Ecto neural progenitor cell (in vitro differentiated cells): ENCODE data around the gene FXYD6.

ENCODE experiments used
- DNase-seq: peaks from one replicate; pipeline ENCODE4 v3.0.0-alpha.2; 2018; ENCODE audit warnings: low spot score

FXYD6 gene

DNA sequence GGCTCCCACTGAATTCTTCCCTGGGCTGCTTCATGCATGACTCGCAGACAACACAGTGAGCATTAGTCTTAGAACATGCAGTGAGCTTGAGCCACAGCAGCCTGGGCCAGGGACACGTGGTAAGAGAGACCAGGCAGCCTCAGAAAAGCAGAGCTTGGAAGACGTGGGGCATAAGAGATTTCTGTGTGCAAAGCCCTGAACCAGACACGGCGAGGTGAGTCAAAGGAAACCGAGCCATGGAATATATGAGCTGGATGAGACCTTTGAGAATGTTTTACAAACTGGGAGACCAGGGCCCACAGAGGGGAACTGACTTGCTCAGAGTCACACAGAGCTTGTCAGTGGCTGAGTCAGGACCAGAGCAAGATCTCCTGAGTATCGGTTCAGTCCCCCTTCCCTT lies 8.5 kb upstream of the FXYD6 start:
- DNase-seq: no peak

GRCh38 chr11:117883063-117883462 lies 6.6 kb upstream of the FXYD6 start:
- no peak for DNase-seq

DNA sequence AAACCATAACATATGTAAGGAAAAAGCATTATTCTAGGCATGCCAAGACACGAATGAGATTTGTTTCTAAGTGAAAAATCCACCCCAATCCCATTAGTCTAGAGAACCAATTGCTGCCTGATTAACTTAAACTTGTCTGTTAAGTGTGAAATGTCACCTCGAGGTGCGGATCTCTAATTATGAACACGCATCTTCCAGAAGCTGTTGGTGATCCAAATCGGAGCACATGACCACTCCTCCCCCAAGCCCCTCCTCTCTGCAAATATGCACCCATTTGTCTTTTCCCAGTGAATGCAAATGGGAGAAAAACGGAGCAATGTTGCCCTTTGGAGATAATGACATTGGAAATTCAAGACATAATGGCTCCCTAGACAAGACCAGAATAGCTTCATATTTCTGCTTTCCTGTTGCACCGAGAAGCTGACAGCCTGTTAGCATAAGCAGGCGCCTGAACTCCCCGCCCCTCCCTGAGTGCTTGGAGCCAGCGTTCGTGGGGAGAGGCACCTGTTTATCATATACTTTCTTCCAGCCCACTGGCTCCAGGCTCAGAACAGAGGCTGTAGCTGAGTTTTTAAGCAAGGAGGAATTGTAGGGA lies 6.0 kb upstream of the FXYD6 start:
- DNase-seq: no peak

- DNase-seq: no peak
Observed at GRCh38 chr11:117881217-117881616, 4.8 kb upstream of the FXYD6 start.

DNA sequence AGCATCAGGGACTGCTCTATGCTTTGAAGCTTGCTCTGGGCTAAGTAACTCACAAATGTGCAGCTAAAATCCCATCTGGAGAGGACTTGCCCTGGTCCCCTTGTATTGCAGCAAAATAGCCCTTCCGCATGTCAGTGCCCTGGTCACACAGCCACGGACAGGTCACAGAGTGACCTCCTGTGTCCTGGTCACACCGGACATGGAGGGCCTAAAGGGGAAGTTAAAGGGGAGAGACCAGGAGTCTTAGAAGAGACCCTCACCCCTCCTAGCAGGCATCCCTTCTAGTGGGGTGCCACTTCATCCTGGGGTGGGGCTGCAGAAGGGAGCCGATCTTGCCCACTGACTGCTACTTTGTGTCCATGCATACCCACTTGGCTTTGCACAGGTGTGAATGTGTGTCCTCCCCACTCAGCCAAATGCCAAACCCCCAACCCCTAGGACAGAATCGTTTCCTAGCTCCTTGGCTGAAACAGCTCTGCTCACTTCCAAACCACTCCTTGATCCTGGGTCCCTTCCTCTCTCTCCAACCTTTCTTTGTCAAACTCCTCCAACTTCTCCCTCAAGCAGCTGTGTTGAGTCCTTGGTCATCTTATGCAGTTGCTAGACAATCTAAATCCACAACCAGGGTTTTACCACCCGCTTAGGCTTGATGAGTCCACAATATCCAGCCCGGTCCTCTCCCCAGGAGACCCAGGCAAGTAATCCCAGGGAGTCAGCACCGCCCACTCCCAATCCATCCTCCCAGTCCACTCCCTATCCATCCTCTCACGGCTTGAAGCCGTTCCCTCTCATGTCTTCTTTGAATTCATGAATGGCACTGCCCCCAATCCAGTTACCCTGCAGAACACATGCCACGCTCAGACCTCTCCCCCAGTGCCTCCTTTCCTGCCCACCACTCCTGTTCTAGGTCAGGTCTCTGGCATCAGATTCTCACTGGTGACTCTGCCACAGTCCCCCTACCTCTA lies 3.3 kb upstream of the FXYD6 start:
- no peak for DNase-seq

DNA sequence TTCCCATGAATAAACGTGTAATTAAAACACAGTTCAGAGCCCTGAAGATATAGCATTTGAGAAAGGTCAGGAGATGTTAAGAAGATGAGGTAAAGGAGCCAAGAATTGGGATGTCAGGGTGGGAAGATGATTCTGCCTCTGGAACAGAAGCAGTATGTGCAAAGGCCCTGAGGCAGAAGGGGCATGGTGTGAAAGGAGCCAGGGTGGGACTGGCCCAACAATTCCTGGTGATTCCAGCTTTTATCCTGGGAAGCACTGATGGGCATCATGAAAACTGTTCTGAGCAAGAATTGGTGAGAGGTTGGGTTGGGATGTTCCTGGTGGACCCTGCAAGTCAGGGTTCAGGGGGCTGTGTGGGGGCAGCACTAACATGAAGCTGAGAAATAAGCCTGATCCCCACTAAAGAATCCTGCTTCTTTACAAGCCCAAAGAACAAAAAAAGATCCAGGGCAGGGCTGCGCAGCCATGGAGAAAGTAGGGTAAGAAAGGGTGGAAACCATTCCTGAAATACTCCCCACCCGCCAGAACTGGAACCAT lies 2.5 kb upstream of the FXYD6 start:
- no peak for DNase-seq

DNA sequence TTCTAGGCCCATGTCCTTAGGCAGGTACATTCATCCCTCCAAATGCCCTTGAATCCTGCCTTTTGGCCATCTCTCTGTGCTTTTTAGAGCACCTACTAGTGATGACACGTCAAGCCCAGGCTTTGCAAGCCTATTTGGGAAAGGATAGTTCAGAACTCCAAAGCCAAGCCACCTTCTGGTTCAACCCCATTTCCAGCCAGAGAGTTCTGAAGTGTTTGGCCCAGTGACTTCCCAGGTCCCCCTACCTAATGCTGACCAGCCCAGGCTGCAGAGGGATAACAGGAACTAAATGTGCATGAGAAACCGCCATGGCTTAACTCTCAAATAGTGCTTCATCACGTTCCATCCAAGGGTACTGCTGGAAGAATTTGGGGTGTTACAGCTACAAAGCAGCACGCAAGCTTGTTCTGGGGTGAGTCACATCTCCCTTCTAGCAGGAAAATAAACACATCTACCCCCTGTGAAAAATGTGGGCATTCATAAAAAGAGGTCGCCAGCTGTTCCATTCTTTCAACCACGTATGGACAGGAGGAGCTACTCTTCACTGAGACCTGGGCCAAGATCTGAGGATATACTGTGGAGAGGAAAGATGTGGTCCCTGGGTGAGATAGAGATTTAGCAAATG lies 2.0 kb upstream of the FXYD6 start:
- DNase-seq: no peak

DNA sequence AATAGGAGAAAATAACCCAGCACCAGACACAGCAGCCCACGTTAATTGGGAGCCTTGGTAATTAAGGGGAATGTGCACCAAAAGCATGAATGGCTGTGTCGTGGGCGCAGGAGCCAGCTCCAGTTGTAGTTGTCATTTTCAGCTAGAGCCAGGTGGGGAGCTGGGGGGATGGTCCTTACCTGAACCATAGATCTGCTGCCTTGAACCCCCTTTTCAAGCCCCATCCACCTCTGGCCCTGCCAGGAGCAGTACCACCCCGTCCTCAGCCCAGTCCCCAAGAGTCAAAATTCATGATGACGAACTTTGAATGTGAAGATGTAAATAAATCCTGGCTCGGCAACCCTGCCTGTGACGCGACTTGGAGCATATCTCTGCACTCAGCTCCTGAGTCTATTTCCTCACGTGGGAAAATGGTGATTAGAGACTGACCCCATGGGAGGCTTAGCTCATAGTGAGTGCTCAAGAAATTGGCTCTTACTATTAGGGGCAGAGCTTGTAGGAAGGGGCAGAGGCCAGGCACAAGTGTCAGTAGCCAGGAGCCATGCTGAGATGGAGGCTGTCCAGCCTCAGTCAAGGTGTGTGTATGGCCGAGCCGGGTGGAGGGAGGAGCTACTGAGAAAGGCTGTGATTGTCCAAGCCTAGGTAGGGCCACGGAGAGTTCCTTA lies 794 bp upstream of the FXYD6 start:
- DNase-seq: no peak

- DNase-seq: no peak
Observed at GRCh38 chr11:117876059-117876340, 458 bp downstream of the FXYD6 start.

DNA sequence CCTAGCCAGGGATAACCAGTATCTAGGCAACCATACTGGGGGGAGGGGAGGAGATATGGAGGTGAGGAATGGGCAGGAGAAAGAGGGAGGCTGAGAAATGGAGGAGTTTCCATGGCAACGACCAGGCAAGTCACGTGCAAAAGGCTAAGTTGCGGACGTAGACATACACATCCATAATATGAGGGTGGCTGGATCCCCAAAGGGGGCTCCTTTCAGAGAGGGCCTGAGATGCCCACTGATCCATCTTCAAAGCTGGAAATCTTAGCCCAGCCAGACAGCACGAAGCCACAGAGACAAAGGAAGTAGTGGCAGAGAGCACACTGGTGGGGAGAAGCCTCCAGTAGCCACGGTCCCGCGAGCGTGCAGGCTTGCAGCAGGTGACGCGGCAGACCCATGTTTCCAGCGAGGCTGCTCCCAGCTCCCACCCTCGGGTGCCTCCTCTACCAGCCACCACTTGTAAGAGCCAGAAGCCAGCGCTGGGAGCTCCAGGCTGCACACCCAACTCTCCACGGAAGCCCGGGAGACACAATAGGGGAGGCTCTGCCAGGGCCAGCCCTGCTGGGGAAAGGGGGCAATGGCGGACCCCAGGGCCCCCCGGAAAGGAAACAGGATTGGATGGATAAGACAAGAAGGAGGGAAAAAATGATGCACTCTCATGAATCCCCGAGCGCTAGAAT lies 938 bp downstream of the FXYD6 start:
- no peak for DNase-seq

DNA sequence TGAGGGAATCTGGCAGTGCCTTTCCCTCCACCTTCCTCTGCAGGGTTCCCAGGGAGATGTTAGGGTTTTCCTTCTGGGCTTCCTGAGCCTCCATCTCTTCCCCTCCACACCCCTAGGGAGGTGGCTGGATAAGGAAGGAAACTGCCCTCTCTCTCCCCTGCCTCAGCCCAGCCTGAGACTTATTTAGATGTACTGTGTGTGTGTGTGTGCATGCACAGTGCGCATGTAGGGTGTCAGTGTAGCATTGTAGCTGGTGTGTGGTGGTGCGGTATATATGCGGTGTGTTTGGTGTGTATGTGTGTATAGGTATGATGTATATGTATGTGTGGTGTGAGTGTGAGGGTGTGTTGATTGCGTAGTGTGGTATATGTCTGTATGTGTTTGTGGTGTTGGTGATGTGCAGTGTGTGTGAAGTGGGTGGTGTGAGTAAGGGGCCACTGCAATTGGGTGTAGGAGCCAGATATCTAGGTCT lies 1.5 kb downstream of the FXYD6 start:
- DNase-seq: no peak

DNA sequence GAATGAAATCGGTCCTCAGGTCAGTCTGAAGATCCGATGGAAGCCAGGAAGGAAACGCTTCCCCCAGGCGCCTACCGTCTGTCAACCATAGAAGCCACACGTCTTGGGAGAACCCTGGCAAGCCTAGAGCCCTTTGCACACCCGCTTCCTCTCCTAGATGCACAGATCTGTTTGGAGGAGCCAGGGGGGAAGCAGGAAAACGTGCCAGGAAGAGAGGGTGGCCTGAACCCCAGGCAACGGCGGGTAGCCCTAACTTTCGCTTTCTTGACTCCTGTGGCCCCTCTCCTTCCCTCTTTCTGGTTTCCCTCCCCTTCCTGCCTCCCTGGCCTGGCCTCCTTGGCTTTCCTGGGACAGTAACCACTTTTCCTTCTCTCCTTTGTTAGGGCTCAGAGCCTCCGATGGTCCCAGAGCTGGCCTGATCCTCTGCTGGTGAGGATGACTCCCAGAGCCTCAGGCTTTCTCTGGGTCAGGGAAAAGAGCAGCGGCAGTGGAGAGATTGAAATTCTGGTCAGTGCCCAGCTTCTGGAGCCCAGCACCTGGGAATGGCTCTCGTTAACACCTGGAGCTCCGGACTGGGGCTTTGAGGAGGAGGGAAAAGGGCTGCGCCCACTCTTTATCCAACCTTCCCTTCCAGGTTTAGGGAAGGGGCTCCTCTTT lies 2.1 kb downstream of the FXYD6 start:
- no peak for DNase-seq

DNA sequence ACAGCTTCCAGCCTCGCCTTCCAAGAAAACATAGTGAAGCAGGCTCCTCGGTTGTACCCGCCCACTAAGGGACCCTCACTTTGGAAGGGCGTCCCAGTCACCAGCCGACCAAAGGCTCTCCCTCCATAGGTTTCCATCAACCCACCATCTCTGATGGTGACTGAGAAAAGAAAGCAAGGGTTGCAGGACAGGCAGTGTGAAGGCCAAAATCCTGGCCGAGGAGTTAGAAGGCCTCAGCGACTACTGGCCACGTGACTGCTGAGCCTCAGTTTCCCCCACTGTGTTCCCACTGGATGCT lies 2.7 kb downstream of the FXYD6 start:
- DNase-seq: no peak

DNA sequence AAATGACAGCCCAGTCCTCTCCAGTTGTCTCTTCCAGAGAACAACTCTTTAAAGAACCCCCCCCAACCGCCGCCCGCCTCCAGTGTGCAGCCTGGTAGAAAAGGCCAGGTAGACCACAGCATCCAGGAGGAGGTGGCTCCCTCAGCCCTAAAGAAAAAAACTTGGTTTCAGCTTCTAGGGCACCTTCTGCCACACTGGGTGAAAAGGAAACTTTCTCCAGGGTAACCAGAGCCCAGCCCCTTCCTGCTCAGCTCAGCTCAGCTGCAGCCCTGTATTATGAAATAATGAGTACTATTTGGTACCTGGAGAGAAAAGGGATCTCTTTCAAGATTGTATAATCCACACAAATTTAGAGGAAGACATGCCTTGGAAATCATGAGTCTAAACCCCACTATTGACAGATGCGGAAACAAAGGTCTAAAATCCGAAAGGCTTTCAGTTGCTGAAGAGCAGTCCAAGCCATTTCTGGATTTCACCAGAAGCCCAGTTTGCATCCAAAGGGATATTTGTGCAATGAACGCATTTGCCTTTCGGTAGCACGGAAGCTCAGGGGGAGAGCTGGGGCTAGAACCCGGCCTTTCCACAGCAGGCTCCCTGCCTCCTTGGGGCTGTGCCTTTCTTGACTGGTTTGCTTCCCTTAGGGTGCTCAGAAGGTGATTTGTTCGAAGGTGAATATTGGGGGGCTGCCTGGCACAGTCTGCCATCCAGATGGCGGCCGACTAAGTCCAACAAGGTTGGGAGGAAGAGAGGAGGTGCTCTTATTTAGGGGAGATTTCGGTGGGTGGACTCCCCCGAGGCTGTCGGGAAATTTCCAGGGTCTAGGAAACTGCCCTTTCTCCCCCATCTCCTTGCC lies 3.3 kb downstream of the FXYD6 start:
- no peak for DNase-seq

GRCh38 chr11:117872420-117872961 lies 4.0 kb downstream of the FXYD6 start:
- no peak for DNase-seq

DNA sequence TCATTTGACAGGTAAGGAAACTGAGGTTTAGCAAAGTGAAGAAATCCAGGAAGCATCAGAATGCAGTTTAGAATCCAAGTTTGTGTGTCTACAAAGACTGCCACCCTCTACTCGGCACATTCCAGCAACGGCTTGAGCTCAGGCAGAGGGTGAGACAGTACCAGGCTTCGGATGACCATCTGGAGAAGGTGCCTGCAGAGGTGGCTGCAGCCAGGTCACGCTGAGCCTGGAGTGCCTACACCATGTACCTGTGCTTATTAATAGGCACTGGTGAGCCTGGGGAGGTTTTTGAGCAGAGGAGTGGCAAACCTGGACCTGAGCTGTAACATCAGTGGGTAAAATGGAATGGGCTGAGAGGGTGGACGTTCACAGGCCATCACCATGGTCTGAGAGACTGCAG lies 4.7 kb downstream of the FXYD6 start:
- no peak for DNase-seq

DNA sequence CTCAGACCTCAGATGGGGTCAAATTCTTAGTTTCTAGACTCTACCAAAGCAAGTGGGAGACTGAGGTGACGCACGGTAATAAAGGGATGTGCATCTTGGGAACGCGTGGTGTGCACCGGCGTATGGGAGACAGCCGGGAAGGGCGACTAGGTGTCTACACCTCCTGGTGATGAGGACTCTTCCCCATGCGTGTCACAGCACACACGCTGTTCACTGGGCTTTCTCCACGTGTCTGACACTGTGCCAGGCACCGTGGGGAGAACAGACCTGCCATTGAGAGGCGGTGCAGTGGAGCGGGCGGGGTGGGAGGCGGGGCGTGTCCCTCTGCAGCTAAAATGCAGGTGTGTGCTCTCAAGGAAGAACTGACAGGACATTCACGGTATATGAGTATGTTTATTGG lies 5.3 kb downstream of the FXYD6 start:
- DNase-seq: no peak

DNA sequence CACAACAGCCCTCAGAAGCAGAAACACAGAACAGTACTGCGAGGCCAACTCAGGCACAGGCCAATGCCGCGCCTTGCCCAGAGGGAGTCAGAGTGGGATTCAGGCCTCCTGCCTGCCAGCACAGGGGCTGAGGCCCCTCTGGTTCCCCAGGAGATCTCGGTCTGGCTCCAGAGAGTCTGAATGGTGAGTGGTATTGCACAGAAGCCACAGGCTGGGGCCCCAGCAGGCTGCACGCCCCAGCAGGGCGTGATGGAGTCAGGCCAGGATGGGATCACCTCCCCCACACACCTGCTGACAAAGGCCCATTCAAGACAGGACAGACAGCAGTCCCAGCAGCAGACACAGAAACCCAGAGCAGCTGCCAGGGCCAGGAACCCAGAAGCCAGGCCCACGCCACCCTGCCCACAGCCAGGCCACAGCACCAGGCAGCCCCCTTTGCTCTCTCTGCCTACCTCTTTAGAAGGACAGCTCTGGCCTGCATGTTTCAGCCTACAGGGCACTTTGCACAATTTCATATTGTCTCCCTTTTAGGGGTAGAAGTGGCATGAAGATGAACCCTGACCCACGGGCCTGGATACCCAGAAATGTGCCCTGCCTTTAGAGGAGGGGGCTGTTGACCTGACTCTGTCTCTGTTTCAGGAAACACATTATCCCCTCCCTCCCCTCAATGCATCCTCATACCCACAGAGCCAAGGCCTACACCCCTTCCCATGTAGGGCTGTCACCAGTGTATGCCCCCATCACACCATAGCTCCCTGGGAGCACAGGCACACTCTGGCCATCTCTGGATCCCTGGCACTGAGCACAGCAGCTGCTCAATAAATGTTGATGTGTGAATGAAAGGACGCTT lies 6.1 kb downstream of the FXYD6 start:
- DNase-seq: no peak

DNA sequence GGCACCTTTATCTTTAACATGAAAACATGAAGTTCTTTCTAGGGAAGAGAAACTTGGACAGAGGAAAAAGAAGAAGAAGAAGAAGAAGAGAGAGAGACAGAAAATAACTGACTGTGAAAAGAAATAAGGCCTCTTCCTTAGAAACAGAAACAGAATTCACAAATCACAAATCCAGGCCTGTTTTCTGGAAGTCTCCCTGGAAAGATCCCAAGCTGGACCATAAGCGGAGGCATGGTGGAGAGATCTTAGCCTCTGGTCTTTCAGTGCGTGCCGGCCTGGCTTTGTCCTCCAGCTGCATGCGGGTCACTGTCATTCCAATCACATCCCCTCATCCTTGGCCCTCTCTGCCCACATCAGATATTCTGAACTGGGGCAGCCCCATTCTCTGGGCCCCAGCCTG lies 6.9 kb downstream of the FXYD6 start:
- no peak for DNase-seq
